Measurements from ENCODE around the gene CARD14. TPM values are rescaled to one million over a fixed set of nuclear protein-coding genes. Genes with fewer than 3 reads are reported as not detected.
"Not testable (repeated sequence)": the region's sequence is repeated elsewhere in the genome, so short reads cannot be mapped to it uniquely, and the experiment has no call there.

The CARD14 gene
- total and polyA plus RNA-seq, 2 of the 13 experiments (the other 11 are each of a cell fraction or from before 2014, with no cell fraction given): 0.11 TPM; not detected in 1

- H3K79me2 ChIP-seq (ENCODE audit: insufficient read depth, low read length); FAIRE-seq; H3K4me1 ChIP-seq (ENCODE audit: insufficient read depth, low read length); CTCF ChIA-PET (ENCODE audit: low intra/inter-chr PET ratio, low total read pairs); BruUV-seq (replicated peaks); H3K4me2 ChIP-seq (ENCODE audit: low read depth, low read length); H4K20me1 ChIP-seq (ENCODE audit: insufficient read depth, low read length); H3K9me3 ChIP-seq (ENCODE audit: low read length); H3K9ac ChIP-seq (ENCODE audit: insufficient read depth, low read depth, low read length); H2AFZ ChIP-seq (ENCODE audit: low read length); H3K4me3 ChIP-seq (replicated peaks in 1 of 3; ENCODE audit: insufficient read depth in 1 of 3, low read depth in 2 of 3, low read length in 3 of 3); H3K27ac ChIP-seq (ENCODE audit: extremely low read length, insufficient read depth, low read length); intact Hi-C loops (cut with micrococcal nuclease; ENCODE audit: unreplicated experiment); H3K27me3 ChIP-seq (ENCODE audit: control insufficient read depth in 1 of 2, insufficient read depth in 2 of 2, low read length in 2 of 2); in situ Hi-C loops (cut with HindIII; ENCODE audit: extremely low pct_ligation_motif_present, low pct_unique_long_range_greater_than_20kb); ATAC-seq; DNase-seq (ENCODE audit: low spot score): not testable (repeated sequence)
- H3K36me3 ChIP-seq (replicated peaks in 1 of 2; ENCODE audit: control insufficient read depth in 1 of 2, insufficient read depth in 2 of 2, low read length in 2 of 2): peaks cover 6 to 20% of the 10 kb centered on the region in 2 experiments; a peak in 4 of 5 replicates
- POLR2A ChIA-PET: interaction anchor here (0.8 kb wide), 1 partner anchor 15 kb away, joined by 3 read pairs; no protein-coding TSS in a partner anchor
- 95% methylated on average over 6 of the region's 6 CpGs for WGBS (ENCODE audit: low lambda C conversion rate)
Observed at GRCh38 chr17:80244448-80244847, 74.6 kb downstream of the CARD14 start.

- CTCF ChIA-PET (ENCODE audit: low intra/inter-chr PET ratio, low total read pairs): no interaction called here
- H3K9ac ChIP-seq (ENCODE audit: insufficient read depth, low read depth, low read length): no peak overlapping the region
- in situ Hi-C loops (cut with HindIII; ENCODE audit: extremely low pct_ligation_motif_present, low pct_unique_long_range_greater_than_20kb): no loop called here
- no peak overlapping the region for H3K4me3 ChIP-seq (replicated peaks in 1 of 3; ENCODE audit: insufficient read depth in 1 of 3, low read depth in 2 of 3, low read length in 3 of 3)
- TF ChIP-seq ATF2 (CRISPR knock-in tag; IDR thresholded peaks at IDR 0.05): no peak
- H2AFZ ChIP-seq (ENCODE audit: low read length): no peak overlapping the region
- 93% methylated on average over 22 of the region's 22 CpGs for WGBS (ENCODE audit: low lambda C conversion rate)
- DNase-seq (ENCODE audit: low spot score) (no peak), ATAC-seq (no peak), FAIRE-seq (no peak)
- H3K4me2 ChIP-seq (ENCODE audit: low read depth, low read length): no peak overlapping the region
- BruUV-seq (replicated peaks): no TSS peak
- intact Hi-C loops (cut with micrococcal nuclease; ENCODE audit: unreplicated experiment): no loop called here
- no peaks in the 10 kb centered on the region for H3K27me3 ChIP-seq (ENCODE audit: control insufficient read depth in 1 of 2, insufficient read depth in 2 of 2, low read length in 2 of 2)
- H3K27ac ChIP-seq (ENCODE audit: extremely low read length, insufficient read depth, low read length): no peak overlapping the region
- no peaks in the 10 kb centered on the region for H3K9me3 ChIP-seq (ENCODE audit: low read length)
- no peaks in the 10 kb centered on the region for H4K20me1 ChIP-seq (ENCODE audit: insufficient read depth, low read length)
- no peaks in the 10 kb centered on the region for H3K4me1 ChIP-seq (ENCODE audit: insufficient read depth, low read length)
- POLR2A ChIA-PET: no interaction called here
- H3K79me2 ChIP-seq (ENCODE audit: insufficient read depth, low read length): no peaks in the 10 kb centered on the region
- H3K36me3 ChIP-seq (replicated peaks in 1 of 2; ENCODE audit: control insufficient read depth in 1 of 2, insufficient read depth in 2 of 2, low read length in 2 of 2): peaks cover 6 to 20% of the 10 kb centered on the region in 2 experiments; a peak in 4 of 5 replicates
Observed at GRCh38 chr17:80244871-80245509, 75.2 kb downstream of the CARD14 start.
